Psoas muscle (tissue), 8 donors: Measurements from ENCODE around the gene KLHL34. TPM values are rescaled to one million over a fixed set of nuclear protein-coding genes. Genes with fewer than 3 reads are reported as not detected.

Source experiments
- ATAC-seq, 4 donors: fragments of 200-7000 bp; cut with Tn5 transposase; one replicate each; pipeline ENCODE4 v1.9.1; 2020; ENCODE audit warnings: moderate library complexity in 3 of 4, mild to moderate bottlenecking in 2 of 4
- DNase-seq, 2 donors: peaks; one replicate each; pipeline ENCODE4 v3.0.0-alpha.2; 2020
- H3K27ac ChIP-seq: fragments of 200-600 bp; one replicate; pipeline ENCODE4 v1.8.0; 2022
- H3K27me3 ChIP-seq, 3 donors: fragments of 200-600 bp in 1 of 3; one replicate each; pipeline versions ENCODE4 v1.6.1 to v1.8.0; 2013 to 2022; ENCODE audit warnings: low read length in 2 of 3, mild to moderate bottlenecking in 2 of 3, moderate library complexity in 1 of 3; ENCODE audit not compliant: insufficient read depth in 3 of 3
- H3K36me3 ChIP-seq, 2 donors: fragments of 200-600 bp in 1 of 2; one replicate each; pipeline versions ENCODE4 v1.6.1 to v1.8.0; 2013 to 2022; ENCODE audit warnings: low read depth in 1 of 2, mild to moderate bottlenecking in 1 of 2, moderate library complexity in 1 of 2; ENCODE audit not compliant: insufficient read depth in 1 of 2
- H3K4me1 ChIP-seq: fragments of 200-600 bp; one replicate; pipeline ENCODE4 v1.8.0; 2022
- H3K4me3 ChIP-seq: fragments of 200-600 bp; one replicate; pipeline ENCODE4 v1.8.0; 2022; ENCODE audit warnings: mild to moderate bottlenecking
- H3K9me3 ChIP-seq: fragments of 200-600 bp; one replicate; pipeline ENCODE4 v1.8.0; 2022
- WGBS, 3 donors: extraction: QIAGEN DNeasy Blood & Tissue Kit; methylation state at CpG; one replicate each; pipeline versions ENCODE4 v1.1.6 to v1.1.7; 2013; 5-methylcytosine and 5-hydroxymethylcytosine counted together
- intact Hi-C, 2 donors: fragments of 100-400 bp; cut with DNase I; formaldehyde crosslinking; loops; one replicate each; pipeline versions ENCODE4 v1.11.0 to v1.14.2; 2022
- polyA plus RNA-seq, 3 donors: library from polyadenylated mRNA; stranded (reverse); fragments of 200-250 nt; gene quantifications; one replicate each; pipeline ENCODE4 v1.2.3, GENCODE V29; 2013
- total RNA-seq, 4 donors: library from RNA; stranded (reverse); fragmentation: NEBNext Ultra II Directional in 2 of 4; extraction: Animal tissue kit (Norgen Biotek cat#: 25700) in 2 of 4; gene quantifications; one replicate each; pipeline versions ENCODE4 v1.2.1 to v1.2.4, GENCODE V29; 2021 to 2023
- TF ChIP-seq, protein P1 (sequence below): fragments of 200-600 bp; IDR thresholded peaks from one replicate; pipeline ENCODE4 v1.8.0; 2022; ENCODE audit warnings: antibody characterized with exemption
- donor health status: healthy with polysubstance abuse.
- donor health status: DM: no; HTN: no; CAD: no; lungs with moderate emphysema.
- donor health status: Bipolar disorder and iron deficiency.
- donor health status: healthy.
- donor health status: DM: yes; HTN: yes; CAD: no.
- donor health status: DM: no; HTN: no; CAD: no.
- donor health status: DM: no; HTN: no; CAD: no.
- donor health status: DM: yes; HTN: yes; CAD: no.

The KLHL34 gene
- total and polyA plus RNA-seq, 7 donors = 0.99 to 29.6 (median 14.4) TPM

DNA sequence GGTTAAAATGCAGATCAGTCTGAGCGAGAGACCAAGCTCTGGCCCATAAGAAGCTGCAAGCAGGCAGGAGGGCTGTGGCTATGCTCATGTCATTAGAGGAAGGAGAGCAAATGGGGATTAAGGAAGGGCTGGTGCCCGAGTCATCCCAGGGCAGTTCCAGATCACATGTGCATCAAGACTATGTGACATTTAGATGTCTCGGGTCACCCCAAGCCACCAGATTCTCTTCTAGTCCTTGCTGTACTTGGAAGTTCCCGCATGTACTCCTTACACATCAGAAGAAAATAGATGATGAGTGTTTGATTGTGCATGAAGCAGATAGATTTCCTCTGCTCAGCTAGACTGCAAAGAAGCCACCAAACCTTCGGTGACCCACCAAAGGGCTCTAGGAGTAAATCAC is 42.1 kb upstream of the KLHL34 start:
- no peak for DNase-seq
- intact Hi-C loops = no loop called here

DNA sequence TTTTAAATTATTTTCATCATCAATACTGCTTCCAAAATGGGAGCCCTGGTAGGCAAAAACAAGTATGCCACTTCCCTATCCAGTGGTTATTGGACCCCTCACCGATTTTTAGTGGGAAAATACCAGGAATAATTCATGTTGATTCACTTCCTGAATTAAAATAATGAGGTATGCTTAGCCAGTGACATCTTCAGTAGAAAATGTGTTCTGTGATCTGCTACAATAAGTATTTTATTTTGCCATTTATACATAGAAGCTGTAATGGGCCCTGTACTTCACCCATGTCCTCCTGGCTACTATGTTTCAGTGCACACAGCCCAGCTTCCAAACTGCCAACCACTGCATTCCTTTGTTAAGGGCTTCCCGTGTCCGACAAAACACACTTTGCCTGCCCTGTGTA is 41.0 kb upstream of the KLHL34 start:
- H3K4me1 ChIP-seq = peaks cover 6% of the 10 kb centered on the region
- no peak for ATAC-seq
- no peak for DNase-seq
- H3K9me3 ChIP-seq = no peaks in the 10 kb centered on the region
- H3K27ac ChIP-seq = no peak overlapping the region
- no peaks in the 10 kb centered on the region for H3K27me3 ChIP-seq
- no peak overlapping the region for H3K4me3 ChIP-seq
- TF ChIP-seq, protein P1, sequence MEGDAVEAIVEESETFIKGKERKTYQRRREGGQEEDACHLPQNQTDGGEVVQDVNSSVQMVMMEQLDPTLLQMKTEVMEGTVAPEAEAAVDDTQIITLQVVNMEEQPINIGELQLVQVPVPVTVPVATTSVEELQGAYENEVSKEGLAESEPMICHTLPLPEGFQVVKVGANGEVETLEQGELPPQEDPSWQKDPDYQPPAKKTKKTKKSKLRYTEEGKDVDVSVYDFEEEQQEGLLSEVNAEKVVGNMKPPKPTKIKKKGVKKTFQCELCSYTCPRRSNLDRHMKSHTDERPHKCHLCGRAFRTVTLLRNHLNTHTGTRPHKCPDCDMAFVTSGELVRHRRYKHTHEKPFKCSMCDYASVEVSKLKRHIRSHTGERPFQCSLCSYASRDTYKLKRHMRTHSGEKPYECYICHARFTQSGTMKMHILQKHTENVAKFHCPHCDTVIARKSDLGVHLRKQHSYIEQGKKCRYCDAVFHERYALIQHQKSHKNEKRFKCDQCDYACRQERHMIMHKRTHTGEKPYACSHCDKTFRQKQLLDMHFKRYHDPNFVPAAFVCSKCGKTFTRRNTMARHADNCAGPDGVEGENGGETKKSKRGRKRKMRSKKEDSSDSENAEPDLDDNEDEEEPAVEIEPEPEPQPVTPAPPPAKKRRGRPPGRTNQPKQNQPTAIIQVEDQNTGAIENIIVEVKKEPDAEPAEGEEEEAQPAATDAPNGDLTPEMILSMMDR = no peak
- WGBS, 3 donors = 51 to 62% (median 54%) methylated on average over 3 of the region's 3 CpGs
- intact Hi-C loops = no loop called here
- H3K36me3 ChIP-seq = no peaks in the 10 kb centered on the region

More for the DNA sequence above, 42.1 kb upstream of the KLHL34 start:
- H3K4me3 ChIP-seq = no peak overlapping the region
- TF ChIP-seq, protein P1 = no peak
- H3K27ac ChIP-seq = peak overlapping the region; percentile 54
- H3K27me3 ChIP-seq = no peaks in the 10 kb centered on the region
- no peaks in the 10 kb centered on the region for H3K9me3 ChIP-seq
- 27 to 52% (median 47%) methylated on average over 5 of the region's 5 CpGs for WGBS, 3 donors
- H3K36me3 ChIP-seq = no peaks in the 10 kb centered on the region
- peak; percentile 81 to 95 (median 88) for ATAC-seq
- peaks cover 6% of the 10 kb centered on the region for H3K4me1 ChIP-seq

DNA sequence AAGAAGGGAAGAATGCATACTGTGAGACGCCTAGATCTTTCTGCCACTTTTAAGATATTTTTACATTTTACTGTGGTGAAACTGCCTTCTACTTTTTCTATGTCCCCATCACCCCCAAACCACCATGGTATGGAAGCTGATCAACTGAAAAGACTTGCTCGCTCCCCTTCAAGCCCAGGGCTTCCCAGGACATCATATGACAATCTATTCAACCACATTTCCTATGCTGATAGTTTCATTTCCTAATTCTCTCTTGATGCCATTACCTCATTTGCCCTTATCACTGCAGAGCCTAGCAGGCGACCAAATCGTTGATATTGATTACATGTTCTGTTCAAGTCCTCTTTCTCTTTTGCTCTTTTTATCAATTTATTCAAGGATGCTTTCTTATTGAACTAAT is 40.1 kb upstream of the KLHL34 start:
- WGBS, 3 donors = 66 to 91% (median 89%) methylated on average over 4 of the region's 4 CpGs

DNA sequence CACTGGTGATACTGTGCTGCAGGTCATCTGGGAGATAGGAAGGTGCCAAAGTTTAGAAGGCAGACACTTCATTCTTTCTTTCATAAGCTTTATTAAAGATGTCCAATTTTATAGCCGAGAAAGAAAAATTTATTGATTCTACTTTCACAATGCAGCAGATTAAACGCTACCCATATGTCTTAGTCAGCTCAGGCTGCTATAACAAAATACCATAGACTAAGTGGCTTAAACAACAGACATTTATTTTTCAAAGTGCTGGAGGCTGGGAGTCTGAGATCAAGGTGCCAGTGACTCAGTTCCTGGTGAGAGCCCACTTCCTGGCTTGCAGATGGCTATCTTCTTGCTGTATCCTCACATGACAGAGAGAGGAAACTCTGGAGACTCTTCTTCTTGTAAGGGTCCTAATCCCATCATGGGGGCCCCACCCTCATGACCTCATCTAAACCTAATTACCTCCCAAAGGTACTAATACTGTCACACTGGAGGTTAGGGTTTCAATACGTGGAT is 33.4 kb upstream of the KLHL34 start:
- intact Hi-C loops = no loop called here
- WGBS, 3 donors = 85 to 100% (median 90%) methylated on average over 3 of the region's 3 CpGs
- H3K36me3 ChIP-seq = no peaks in the 10 kb centered on the region

More for the DNA sequence above, 40.1 kb upstream of the KLHL34 start:
- intact Hi-C loops = no loop called here
- H3K9me3 ChIP-seq = no peaks in the 10 kb centered on the region
- ATAC-seq (no peak), DNase-seq (no peak)
- H3K4me3 ChIP-seq = no peak overlapping the region
- H3K4me1 ChIP-seq = peaks cover 2% of the 10 kb centered on the region
- H3K36me3 ChIP-seq = no peaks in the 10 kb centered on the region
- no peak overlapping the region for H3K27ac ChIP-seq
- H3K27me3 ChIP-seq = no peaks in the 10 kb centered on the region
- TF ChIP-seq, protein P1 = no peak

More for the DNA sequence above, 33.4 kb upstream of the KLHL34 start:
- TF ChIP-seq, protein P1 = no peak
- H3K27me3 ChIP-seq = no peaks in the 10 kb centered on the region
- ATAC-seq (no peak), DNase-seq (no peak)
- no peak overlapping the region for H3K27ac ChIP-seq
- H3K9me3 ChIP-seq = no peaks in the 10 kb centered on the region
- no peaks in the 10 kb centered on the region for H3K4me1 ChIP-seq
- H3K4me3 ChIP-seq = no peak overlapping the region
